HG03175 (cell line): Measurements from ENCODE around the gene TBL2.
A peak's percentile ranks its signal among the peaks of the same experiment; 100 is the strongest.
"Not testable (repeated sequence)": the region's sequence is repeated elsewhere in the genome, so short reads cannot be mapped to it uniquely, and the experiment has no call there.

Source experiments
- ATAC-seq: cut with Tn5 transposase; IDR thresholded peaks from one replicate; pipeline ENCODE4 v1.9.1; 2021; ENCODE audit warnings: mild to moderate bottlenecking, moderate library complexity; ENCODE audit not compliant: unreplicated experiment

TBL2 gene

DNA sequence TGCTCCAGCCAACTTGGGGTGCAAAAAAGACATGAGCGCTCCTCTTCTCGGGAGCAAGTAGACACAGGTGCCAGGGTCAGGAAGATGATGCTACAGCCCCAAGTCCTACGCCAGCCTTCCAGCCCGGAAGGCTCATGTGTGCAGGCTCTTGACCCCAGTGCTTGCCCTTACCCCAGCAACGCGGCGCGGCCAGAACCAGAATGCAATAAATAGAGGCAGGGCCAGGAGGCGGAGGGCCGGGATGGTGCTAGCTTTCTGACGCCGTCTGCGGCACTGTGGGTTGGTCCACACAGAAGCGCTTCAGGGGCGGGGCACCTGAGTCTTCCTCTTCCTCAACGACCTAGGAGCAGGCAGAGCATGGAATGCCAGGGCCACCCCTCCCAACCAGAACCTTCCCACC lies 41.3 kb downstream of the TBL2 start:
- ATAC-seq, result no peak

DNA sequence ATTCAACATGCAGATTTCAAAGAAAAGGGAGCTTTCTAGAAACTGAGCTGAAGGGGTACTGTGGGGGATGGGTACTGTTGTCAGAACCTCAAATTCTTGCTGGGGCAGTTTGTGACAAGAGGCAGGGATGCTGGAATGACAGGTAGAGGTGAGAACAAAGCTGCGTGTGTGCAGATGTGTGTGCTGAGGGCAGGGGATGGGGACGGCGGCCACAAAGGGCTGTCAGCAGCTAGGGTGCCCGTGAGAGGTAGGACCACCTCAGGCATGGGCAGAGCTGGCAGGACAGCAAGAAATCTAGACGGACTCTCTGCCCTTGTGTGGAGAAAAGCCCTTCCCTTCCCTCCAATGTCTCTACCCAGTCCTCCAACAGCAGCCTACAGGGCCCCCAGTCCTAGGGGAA lies 41.9 kb downstream of the TBL2 start:
- ATAC-seq, result no peak

DNA sequence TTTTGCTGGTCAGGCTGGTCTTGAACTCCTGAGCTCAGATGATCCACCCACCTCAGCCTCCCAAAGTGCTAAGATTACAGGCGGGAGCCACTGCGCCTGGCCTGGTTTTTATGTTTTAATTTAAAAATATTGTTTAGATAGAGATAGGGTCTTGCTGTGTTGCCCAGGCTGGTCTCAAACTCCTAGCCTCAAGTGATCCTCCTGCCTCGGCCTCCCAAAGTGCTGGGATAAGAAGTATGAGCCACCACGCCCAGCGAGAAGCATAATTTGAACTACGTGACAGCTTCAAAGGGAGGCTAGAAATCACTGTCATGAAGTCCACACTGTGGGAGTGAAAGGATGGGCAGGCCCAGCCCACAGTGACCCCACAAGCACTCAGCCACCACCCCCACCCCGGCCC lies 42.5 kb downstream of the TBL2 start:
- ATAC-seq, result not testable (repeated sequence)

DNA sequence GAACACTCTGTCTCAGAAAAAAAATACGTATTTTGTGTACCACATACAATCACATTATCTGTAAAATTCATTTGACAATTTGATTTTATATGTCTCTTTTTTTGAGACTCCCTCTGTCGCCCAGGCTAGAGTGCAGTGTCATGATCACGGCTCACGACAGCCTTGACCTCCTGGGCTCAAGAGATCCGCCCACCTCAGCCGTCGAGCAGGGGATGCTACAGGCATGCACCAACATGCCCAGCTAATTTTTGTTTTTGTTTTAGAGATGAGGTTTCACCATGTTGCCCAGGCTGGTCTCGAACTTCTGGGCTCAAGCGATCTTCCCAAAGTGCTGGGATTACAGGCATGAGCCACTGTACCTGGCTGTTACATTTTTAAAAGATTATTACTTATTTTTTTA lies 44.6 kb downstream of the TBL2 start:
- no peak for ATAC-seq

DNA sequence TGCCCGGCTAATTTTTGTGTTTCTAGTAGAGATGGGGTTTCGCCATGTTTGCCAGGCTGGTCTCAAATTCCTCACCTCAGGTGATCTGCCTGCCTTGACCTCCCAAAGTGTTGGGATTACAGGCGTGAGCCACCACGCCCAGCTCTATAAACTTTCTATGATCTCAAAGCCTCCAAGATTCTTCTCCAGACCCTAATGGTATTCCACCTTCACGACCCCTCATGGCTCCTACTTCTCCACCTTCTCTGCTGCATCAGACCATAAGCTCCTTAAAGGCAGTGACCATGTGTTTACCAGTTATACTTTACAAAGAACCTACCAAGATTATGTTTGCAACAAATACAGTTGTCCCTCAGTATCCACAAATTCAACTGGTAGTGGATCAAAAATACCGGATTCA lies 46.2 kb downstream of the TBL2 start:
- ATAC-seq, result no peak

DNA sequence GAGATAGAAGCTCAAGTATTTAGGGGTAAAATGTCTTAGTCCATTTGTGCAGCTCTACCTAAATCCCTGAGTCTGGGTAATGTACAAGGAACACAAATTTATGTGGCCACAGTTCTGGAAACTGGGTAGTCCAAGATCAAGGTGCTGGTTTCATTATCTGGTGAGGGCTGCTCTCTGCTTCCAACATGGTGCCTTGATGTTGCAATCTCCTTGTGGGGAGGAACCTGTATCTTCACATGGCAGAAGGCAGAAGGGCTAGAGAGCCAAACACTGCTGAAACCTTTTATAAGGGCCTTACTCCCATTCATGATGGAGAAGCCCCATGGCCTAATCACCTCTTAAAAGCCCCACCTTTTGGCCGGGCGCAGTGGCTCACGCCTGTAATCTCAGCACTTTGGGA lies 47.6 kb downstream of the TBL2 start:
- ATAC-seq, result no peak

DNA sequence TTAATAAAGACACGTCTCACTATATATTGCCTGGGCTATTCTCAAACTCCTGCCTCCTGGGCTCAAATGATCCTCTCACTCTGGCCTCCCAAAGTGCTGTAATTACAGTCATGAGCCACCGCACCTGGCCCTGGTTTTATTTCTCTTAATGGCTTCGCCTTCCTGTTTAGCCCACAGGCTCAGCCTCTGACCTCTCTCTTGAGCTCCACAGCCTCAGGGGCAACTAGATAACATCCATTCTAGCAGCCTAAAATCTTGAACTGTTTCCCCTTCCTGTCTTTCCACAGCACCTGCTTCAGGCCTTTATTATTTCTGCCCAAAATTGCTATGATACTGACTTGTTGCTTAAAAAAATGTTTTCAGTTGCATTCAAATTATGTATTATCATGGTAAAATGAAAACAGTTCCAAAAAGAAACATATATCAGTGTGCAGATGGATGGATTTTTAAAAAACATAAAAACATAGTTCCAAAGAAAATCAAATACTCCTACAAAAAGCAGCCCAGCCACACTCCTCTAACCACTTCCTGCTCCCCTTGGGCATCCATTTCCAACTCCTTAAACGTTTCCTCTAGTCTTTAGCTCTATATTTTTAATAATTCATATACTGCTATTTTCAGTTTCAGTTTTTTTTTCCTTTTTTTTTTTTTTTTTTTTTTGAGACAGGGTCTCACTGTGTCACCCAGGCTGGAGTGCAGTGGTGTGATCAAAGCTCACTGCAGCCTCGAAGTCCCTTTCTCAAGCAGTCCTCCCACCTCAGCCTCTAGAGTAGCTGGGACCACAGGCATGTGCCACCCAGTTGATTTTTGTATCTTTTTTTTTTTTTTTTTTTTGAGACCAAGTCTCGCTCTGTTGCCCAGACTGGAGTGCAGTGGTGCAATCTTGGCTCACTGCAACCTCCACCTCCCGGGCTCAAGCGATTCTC lies 51.2 kb downstream of the TBL2 start:
- no peak for ATAC-seq

DNA sequence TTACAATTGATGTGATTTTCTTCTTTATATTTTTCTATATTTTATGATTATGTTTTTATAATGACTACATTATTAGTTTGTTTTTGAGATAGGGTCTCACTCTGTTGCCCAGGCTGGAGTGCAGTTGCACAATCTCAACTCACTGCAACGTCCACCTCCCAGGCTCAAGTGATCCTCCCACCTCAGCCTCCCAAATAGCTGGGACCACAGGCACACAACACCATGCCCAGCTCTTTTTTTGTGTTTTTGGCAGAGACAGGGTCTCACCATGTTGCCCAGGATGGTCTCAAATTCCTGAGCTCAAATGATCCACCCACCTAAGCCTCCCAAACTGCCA lies 52.3 kb downstream of the TBL2 start:
- ATAC-seq, result not testable (repeated sequence)

DNA sequence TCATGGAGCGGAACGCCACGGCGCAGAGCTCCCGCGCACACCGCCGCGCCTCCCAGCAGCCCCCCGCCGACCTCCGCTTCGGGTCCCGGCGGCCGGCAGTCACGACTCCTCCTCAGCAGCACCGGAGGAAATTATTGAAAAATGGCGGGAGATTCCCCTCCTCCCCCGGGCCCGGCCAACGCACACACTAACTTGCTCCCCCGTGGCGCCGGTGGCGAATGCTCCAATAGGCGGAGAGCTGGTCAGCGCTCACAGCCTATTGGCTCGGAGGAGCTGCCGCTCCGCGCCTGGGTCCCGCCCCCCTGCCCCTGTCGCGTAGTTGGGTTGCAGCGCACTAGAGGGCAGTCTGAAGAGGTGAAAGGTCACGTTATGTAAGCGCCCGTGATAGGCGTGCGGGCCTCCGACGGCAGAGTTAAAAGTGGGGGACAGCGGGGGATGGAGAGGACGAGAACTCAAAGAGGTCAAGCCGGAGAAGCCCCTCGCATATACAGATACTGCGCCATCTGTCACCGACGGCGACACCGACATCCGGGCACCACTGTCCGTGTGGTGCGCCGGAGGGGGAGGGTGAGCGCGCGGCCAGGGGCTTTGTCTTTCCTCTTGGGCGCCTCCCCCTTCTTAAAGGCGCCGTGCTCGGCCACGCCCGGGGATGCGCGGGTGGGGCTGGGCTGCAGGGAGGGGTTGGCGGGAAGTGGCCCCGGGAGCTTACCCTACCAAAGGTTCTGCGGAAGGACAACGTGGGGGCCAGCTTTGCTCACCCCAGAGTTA lies 56.1 kb downstream of the TBL2 start, which contains the start of gene BAZ1B:
BAZ1B (minus strand) TSS at position 189 of the 768 bp plus-strand sequence. CDS start 360 bp downstream, outside the sequence.
- ATAC-seq, result peak; percentile 90

DNA sequence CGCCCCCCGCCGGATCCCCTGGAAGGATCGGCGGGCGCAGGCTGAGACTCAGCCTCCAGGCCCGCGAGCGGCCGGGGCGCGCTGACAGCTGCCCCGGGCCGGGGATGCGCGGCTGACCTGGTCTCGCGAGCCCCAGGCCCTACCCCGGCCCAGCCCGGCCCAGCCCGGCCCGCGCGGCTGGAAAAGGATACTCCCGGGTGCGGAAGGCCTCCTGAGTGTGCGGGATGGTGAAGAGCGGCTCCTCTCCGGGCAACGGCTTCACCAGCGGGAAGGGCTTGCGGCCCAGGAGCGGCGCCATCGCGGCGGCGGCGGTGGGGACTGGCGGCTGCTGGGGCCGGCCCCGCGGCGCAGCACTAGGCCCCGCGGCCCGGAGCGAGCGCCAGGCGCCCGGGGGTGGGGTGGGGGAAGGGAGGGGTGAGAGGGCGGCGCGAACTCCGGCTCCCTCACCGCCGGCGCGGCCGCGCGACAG lies 56.7 kb downstream of the TBL2 start:
- peak; percentile 43 for ATAC-seq

DNA sequence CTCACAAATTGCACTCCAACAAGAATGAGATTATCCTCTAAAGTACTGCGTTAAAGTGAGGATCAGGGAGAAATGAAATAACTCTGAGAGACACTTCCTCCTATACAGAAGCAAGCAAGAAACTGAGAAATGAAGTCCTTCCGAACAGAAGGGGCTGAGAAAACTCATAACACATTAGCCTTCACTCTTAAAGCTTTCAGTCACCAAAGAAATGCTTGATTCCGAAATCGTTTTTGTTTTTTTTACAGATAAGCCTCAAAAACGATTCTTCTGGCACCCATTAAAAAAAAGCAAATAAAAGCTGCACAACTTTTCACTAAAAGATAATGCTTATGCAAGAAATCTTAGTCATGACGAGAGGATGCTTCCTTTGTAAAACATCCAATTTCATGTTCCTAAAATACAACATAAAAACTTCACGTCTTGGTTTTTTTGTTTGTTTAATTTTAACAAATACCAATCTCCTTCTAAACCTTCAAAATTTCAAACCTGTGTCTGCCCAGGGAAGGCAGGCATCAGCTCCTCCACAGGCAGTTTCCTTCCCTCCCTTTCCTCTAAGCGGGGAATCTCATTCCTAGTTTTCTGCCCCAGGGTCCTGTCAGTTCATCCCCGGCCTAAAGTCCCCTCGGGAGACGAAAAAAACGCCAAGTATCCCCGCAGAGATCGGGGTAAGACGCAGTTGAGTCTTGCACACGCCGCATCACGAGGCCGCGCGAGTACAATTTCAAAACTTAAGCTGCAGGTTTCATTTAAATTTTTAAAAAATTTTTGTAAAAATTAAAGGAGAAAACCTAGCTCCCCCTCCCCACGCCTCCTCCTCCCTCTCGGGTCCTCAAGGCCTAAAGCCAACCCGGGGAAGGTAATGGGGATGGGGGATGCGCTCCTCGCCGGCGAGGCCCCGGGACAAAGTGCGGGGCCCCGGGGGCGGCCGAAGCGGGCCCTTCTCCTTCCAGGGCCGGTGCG lies 57.4 kb downstream of the TBL2 start:
- no peak for ATAC-seq

DNA sequence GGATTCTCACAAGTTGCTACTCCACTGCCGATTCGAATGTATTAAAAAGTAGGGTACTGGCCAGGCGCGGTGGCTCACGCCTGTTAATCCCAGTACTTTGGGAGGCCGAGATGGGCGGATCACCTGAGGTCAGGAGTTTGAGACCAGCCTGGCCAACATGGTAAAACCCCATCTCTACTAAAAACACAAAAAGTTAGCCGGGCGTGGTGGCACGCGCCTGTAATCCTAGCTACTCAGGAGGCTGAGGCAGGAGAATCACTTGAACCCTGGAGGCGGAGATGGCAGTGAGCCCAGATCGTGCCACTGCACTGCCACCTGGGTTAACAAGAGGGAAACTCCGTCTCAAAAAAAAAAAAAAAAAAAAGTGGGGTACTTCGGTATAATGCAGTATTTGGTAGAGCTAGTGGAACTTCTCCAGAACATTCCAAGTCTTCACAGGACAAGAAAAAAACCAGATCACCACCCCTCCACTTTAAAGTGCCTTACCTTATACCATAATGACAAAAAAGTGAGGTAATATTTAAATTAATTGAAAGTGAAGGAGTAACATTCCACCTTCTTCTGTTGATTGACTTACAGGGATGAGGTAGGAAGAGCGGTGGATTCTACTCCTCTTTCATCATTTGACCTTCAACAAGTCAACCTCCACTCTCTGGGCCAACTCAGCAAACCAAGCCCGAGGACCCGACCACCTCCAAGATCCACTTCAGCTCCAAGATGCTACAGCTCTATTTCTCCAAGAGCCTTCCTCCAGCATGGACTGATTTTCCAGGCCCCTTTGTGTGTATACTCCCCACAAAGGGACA lies 58.3 kb downstream of the TBL2 start:
- ATAC-seq, result no peak

DNA sequence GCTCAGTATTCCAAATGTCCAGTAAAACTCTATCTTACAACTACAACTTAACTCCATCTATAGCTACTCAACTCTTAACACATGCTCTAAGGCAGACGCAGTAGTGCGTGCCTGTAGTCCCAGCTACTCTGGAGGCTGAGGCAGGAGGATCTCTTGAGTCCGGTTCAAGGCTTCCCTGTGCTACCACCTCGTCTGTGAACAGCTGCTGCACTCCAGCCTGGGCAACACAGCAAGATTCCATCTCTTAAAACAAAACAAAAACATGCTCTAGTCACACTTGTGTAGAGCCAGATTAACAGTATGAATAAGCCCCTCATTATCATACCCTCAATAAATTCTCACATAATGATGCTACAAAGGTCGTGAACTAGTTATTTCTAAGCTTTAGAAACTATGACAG lies 59.9 kb downstream of the TBL2 start:
- ATAC-seq, result no peak
